LNCAP (cell line): ENCODE measurements around the gene VAMP3.

Experiments used
- TF ChIP-seq, protein P1 (sequence below): fragments of 450-650 bp; IDR thresholded peaks from 2 replicates; pipeline ENCODE4 v1.5.1; 2017; ENCODE audit warnings: mild to moderate bottlenecking

The VAMP3 gene

DNA sequence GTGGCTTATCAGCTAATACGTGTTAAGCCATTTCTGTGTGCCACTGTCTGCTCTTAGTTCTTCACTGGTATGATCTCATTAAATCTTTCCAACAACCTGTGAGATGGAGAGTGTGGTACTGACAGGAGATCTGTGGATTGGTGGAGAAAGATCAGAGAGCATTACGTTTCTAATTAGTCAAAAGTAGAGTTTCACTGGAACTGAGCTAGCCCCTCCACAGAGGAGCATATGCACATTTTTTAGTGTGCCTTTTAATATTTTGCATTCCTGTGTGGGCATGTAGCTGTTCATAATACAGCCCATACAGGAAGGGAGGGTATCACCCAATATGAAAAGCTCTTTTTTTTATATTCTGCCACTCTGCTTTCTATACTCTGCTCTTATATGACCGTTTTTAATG lies 50.2 kb downstream of the VAMP3 start:
- TF ChIP-seq, protein P1, sequence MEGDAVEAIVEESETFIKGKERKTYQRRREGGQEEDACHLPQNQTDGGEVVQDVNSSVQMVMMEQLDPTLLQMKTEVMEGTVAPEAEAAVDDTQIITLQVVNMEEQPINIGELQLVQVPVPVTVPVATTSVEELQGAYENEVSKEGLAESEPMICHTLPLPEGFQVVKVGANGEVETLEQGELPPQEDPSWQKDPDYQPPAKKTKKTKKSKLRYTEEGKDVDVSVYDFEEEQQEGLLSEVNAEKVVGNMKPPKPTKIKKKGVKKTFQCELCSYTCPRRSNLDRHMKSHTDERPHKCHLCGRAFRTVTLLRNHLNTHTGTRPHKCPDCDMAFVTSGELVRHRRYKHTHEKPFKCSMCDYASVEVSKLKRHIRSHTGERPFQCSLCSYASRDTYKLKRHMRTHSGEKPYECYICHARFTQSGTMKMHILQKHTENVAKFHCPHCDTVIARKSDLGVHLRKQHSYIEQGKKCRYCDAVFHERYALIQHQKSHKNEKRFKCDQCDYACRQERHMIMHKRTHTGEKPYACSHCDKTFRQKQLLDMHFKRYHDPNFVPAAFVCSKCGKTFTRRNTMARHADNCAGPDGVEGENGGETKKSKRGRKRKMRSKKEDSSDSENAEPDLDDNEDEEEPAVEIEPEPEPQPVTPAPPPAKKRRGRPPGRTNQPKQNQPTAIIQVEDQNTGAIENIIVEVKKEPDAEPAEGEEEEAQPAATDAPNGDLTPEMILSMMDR, result no peak

DNA sequence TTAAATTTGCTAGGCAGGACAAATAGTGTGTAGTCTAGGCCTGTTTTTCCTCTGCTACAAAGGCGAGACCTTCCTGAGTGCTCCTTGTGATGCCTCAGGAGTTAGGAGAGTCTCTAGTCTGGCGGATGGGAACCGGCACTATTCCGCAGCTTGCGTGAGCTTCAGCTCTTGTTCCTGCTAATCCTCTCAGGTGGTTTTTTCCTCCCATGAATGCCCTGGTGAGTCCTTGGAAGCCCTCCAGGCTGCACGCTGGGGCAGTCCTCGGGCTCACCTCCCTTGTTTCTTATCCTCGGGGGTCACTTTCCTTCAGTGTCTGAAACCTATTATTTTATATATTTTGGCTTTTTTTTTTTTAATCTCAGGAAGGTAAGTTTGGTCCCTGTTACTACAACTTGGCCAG lies 53.6 kb downstream of the VAMP3 start:
- TF ChIP-seq, protein P1, result no peak

DNA sequence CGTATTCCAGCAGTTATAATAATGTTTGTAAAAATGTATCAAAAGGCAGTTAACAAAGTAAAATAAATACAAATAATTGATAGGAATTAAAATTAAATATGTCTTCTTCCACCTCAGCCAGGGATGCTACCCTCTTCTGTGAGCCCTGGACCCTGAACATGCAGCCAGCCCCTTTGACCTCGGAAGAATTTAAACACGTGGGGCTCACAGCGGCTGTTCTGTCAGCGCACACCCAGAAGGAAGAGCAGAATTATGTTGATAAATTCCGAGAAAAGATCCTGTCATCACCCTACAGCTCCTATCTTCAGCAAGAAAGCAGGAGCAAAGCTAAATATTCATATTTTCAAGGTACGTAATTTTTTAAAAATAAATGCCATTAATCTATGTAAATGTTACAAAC lies 55.3 kb downstream of the VAMP3 start:
- TF ChIP-seq, protein P1, result no peak

DNA sequence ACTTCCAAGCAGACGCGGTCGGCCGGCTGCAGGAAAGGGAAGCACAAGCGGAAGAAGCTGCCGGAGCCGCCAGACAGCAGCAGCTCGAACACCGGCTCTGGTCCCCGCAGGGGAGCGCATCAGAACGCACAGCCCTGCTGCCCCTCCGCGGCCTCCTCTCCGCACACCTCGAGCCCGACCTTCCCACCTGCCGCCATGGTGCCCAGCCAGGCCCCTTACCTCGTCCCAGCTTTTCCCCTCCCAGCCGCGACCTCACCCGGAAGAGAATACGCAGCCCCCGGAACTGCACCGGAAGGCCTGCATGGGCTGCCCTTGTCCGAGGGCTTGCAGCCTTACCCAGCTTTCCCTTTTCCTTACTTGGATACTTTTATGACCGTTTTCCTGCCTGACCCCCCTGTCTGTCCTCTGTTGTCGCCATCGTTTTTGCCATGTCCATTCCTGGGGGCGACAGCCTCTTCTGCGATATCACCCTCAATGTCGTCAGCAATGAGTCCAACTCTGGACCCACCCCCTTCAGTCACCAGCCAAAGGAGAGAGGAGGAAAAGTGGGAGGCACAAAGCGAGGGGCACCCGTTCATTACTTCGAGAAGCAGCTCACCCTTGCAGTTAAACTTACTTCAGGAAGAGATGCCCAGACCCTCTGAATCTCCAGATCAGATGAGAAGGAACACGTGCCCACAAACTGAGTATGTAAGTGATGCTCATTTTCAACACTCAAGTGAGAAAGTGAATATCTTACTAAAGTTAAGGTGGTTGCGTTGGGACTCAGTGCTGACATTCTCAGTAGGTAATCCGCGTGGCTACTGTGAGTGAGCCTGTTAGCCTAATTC lies 56.2 kb downstream of the VAMP3 start:
- TF ChIP-seq, protein P1, result no peak
